SK-N-MC (cell line): ENCODE measurements around the gene MYH14.

Experiments used
- EZH2 ChIP-seq: fragments of 200-600 bp; sonication (generic); IDR thresholded peaks from one replicate; pipeline ENCODE4 v1.6.1; 2017; ENCODE audit warnings: antibody characterized with exemption
- FOXP2 ChIP-seq: optimal IDR thresholded peaks from 2 replicates; pipeline ENCODE3; 2011; ENCODE audit warnings: mild to moderate bottlenecking, moderate library complexity; ENCODE audit not compliant: insufficient read depth; ENCODE audit errors: extremely low read length, control extremely low read depth

- no peak for TF ChIP-seq EZH2
- no peak for TF ChIP-seq FOXP2
Observed at GRCh38 chr19:50154529-50154928, 48.9 kb upstream of the MYH14 start.
